Lower leg skin (tissue), 3 donors: ENCODE results near the gene SLC6A7.

ENCODE experiments used
- CTCF ChIP-seq, 3 donors: fragments of 450-650 bp; IDR thresholded peaks; one replicate each; pipeline ENCODE4 v1.5.1; 2016; ENCODE audit warnings: antibody characterized with exemption in 3 of 3, mild to moderate bottlenecking in 3 of 3, moderate library complexity in 2 of 3
- POLR2A ChIP-seq, 2 donors: fragments of 450-650 bp; IDR thresholded peaks; one replicate each; pipeline ENCODE4 v1.6.1; 2016 to 2017; ENCODE audit warnings: antibody characterized with exemption in 2 of 2, mild to moderate bottlenecking in 1 of 2, moderate library complexity in 1 of 2

- TF ChIP-seq CTCF (IDR thresholded peaks at IDR 0.05) (no peak), POLR2A (IDR thresholded peaks at IDR 0.05) (no peak)
Measured at GRCh38 chr5:150163547-150164059, 26.3 kb upstream of the SLC6A7 start.
